ENCODE data around the gene JAKMIP3.

Gene JAKMIP3

DNA sequence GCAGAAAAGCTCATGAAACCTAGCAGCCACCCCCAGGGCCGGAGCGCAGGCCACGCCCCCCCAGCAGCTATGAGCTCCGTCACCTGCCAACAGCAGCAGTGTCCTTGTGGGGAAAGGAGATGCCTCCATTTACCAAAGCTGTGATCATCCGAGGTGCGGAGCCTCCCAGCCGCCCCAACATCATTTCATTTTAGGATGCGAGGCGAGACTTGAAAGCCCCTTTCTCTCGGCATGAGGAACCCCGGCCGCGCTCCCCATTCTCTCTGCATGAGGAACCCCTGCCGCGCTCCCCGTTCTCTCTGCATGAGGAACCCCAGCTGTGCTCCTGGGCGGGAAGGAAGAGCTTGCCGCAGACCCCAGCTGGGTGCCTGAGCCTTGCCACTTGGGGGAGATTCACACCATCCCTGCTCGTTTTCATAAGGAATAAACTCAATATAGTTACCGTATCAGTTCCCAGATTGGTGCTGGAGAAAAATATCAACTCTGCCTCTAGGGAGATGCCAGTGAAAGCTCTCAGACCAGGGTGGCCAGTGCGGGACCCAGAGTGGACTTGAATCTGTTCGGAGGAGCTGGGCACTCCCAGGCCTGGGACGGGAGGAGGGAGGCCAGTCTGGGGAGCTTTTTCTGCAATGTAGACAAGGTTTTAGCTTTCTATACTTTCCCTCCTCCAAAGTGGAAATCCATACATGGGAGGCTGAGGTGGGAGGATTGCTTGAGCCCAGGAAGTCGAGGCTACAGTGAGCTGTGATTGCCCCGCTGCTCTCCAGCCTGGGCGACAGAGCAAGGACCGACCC lies 35.0 kb downstream of the JAKMIP3 start:
- DNase-seq: no peak

DNA sequence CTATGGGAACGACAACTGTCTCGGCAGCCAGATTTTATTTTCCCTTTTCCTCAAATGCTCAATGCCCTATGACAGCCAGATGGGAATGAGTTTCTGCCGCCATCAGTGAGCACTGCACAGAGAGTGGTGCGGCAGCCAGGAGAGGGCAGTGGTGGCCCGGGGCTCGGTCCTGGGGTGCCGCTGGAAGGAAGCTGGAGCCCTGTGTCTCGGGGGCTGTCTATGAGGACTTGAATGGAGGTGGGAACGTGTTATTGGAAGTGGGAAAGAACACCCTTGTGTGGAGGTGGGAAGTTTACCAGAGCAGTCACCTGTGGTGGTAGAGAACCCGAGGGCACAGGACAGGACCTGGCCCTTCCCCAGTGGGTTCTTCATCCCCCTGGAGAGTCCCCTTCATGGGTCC lies 35.8 kb downstream of the JAKMIP3 start:
- DNase-seq: no peak

- no peak for DNase-seq
Observed at GRCh38 chr10:132102071-132102716, 36.4 kb downstream of the JAKMIP3 start.

DNA sequence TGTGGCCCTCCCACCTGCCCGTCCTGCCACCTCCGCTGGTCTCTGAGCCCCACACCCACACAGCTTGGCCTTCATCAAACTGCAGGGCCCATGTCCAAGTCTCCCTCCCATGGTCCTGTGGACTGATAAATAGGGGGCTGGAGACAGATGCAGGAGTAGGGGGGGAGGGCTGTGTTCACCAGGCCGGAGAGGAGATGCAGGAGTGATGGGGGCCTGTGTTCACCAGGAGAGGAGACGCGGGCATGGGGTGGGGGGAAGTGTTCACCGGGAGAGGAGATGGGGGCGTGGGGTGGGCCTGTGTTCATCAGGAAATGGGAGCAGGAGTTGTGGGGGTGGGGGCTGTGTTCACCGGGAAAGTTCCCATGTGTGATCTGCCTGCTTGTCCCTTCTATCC lies 37.0 kb downstream of the JAKMIP3 start:
- DNase-seq: no peak

DNA sequence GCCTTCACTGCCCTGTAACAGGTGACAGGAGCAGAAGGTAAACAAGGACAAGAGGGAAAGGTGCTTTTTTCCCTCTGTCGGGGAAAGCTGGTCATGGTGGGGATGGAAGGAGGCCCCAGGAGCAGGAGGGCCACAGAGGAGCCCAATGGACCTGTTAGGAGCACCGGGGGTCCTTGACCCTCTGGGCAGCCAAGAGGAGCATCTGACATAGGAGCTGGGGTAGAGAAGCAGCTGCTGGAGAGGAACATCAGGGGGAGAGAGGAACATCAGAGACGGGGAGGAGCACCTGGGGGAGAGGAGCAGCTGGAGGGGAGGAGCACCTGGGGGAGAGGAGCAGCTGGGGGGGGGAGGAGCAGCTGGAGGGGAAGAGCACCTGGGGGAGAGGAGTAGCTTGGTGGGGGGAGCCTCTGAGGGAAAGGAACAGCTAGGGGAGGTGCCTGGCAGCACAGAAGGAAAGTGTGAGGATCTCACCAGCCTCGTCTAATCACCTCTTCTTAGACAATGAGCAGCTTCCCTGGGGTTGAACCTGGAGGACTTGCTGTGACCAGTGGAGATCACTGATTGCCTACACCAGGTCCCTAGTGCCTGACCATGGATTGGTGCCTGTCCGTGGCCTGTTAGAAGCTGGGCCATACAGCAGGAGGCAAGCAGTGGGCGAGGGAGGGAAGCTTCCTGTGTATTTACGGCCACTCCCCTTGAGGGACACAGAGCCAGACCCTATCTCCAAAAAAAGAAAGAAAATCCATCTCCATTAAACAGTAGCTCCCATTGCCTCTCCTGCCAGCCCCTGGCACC lies 37.6 kb downstream of the JAKMIP3 start:
- no peak for DNase-seq

- no peak for DNase-seq
Observed at GRCh38 chr10:132104062-132104461, 38.3 kb downstream of the JAKMIP3 start.

- DNase-seq: no peak
Observed at GRCh38 chr10:132104471-132105301, 38.9 kb downstream of the JAKMIP3 start.

DNA sequence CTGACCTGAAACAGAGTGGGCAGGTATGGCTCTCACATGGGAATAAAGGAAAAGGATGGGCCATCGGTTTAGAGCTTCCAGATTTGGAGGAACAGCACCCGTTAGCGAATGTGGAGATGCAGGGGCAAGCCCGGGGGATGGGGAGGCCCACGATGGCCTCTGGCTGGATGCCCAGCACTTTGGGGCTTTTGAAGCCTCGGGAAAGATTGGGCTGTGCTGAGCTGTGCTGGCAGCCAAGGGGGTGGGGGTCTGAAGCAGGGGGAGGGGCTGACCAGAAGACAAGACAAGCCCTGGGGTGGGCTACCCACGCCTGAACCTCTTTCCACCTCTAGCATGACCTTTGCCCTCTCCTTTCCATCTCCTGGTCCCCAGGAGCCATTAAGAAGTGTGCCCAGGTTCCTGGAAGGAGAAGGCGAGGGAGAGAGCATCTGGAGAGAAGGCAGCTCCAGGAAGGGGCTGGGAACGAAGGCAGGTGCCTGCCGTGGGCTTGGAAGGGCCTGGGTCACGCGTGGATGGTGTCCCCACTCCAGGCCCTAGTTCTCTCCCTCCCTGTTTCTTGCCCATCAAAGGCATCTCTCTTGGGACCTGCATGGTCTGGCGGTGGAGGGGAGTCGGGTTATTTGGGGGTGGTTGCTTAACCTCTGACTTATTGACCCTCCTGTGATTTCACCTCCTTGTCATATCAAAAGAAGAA lies 39.7 kb downstream of the JAKMIP3 start:
- DNase-seq: no peak

- DNase-seq: no peak
Observed at GRCh38 chr10:132106431-132106830, 40.7 kb downstream of the JAKMIP3 start.

- DNase-seq: no peak
Observed at GRCh38 chr10:132107186-132107948, 41.6 kb downstream of the JAKMIP3 start.

- DNase-seq: no peak
Observed at GRCh38 chr10:132107949-132108877, 42.5 kb downstream of the JAKMIP3 start.

GRCh38 chr10:132109341-132110110 lies 43.8 kb downstream of the JAKMIP3 start:
- no peak for DNase-seq

GRCh38 chr10:132110111-132110521 lies 44.4 kb downstream of the JAKMIP3 start:
- no peak for DNase-seq

- no peak for DNase-seq
Observed at GRCh38 chr10:132110713-132111112, 45.0 kb downstream of the JAKMIP3 start.

GRCh38 chr10:132111121-132111731 lies 45.5 kb downstream of the JAKMIP3 start:
- DNase-seq: no peak

DNA sequence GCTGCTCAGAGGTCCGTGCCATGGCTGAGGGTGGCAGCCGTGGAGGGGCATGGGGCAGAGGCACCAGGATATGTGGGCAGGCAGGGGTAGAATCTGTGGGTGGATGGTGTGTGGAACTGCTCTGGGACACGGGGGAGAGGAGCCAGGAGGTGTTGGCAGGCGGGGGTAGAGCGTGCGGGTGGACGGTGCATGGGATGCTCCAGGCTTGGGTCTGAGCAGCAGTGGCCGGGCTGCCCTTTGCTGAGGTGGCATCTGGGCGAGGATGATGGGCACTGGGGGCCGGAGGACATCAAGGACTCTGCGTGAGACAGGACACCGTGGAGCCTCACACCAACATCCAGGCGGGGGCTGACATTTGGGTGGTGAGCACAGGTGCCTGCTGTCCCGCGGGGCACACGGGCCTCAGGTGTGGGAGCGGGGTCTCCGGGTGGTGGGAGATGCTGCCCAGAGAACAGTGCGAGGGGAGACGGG lies 46.2 kb downstream of the JAKMIP3 start:
- no peak for DNase-seq

- no peak for DNase-seq
Observed at GRCh38 chr10:132112611-132113010, 46.9 kb downstream of the JAKMIP3 start.

GRCh38 chr10:132113206-132113605 lies 47.5 kb downstream of the JAKMIP3 start:
- DNase-seq: no peak

Data from activated CD4-positive, alpha-beta T cell treated with anti-CD3 and anti-CD28 coated beads, Interleukin-2, amount 50 U/mL, for 48 hours (primary cell).